SW 1271 (cell line): Measurements from ENCODE around the gene APBA2.
"Not testable (repeated sequence)": the region's sequence is repeated elsewhere in the genome, so short reads cannot be mapped to it uniquely, and the experiment has no call there.

Experiments
- DNase-seq, 2 experiments: peaks; one replicate each; lab custom pipeline; 2025; lab: John Stamatoyannopoulos, UW

The APBA2 gene

DNA sequence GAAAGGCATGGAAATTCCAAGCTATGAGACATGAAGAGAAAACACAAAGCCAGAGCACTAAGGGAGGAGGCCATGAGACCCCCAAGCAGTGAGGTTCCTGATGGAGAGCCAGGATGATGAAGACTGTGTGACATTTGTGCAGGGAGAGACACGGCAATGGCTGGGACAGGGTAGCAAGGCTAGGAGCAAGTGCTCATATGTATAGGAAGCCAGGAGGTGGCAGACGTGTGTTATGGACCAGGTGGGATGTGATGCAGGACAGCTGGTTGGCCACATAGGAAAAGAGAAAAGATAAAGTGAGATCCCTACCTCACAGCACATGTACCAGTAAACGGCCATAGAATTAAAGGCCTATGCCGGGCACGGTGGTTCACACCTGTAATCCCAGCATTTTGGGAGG, 112.7 kb downstream of the APBA2 start:
- DNase-seq, result no peak

DNA sequence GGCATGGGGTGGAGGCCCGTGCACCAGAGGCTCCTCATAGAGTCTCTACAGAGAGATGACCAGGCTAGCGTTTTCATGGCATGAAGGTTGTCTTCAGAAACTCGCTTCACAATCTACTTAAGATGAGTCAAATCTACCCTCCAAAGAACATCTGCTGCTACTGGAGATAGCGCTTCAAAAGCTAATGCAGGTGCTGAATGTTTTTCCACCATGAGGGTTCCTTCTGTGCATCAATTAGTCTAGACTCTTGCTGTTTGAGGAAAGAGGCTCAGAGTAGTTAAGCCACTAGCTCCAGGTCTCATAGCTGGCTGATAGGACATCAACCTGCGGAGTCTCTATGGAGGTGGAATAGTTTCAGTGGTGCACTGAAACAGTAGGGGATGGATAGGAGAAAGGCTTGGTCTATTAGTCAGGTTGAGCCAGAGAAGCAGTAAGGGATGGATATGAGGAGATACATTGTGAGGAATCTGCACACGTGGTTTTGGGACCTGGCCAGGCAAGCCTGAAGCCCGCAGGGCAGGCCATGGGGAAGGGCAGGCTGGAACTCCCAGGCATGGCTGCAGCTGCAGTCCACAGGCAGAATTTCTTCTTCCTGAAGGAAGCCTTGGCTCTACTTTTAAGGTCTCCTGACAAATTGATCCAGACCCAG, 117.5 kb downstream of the APBA2 start:
- DNase-seq, result no peak

DNA sequence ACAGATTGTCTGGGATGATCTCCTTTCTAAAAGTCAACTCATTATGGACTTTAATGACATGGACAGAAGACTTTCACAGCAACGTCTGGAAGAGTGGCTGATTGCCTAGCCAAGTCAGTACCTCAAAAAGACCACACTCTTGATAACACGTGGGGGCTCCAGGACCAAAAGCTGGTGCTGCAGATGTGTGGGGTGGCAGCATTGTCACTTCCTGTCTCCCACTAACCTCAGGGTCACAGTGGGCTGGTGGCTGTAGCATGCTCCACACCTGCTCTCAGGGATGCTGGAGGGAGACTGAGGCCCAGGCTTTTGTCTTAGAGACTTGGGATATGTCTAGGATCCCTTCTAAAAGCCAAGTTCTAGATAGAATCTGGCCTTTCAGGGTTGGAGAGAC, 118.1 kb downstream of the APBA2 start:
- DNase-seq, result no peak

DNA sequence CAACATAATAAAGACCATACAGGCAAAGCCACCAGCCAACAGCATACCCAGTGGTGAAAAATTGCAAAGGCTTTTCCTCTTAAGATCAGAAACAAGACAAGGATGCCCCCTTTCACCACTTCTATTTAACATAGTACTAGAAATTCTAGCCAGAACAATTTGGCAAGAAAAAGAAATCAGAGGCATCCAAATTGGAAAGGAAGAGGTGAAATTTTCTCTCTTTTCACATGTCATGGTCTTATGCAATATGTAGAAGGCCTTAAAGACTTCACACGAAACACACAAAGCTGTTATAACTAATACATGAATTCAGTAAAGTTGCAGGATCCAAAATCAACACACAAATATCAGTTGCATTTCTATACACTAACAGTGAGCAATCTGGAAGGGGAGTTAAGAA, 120.2 kb downstream of the APBA2 start:
- no peak for DNase-seq

DNA sequence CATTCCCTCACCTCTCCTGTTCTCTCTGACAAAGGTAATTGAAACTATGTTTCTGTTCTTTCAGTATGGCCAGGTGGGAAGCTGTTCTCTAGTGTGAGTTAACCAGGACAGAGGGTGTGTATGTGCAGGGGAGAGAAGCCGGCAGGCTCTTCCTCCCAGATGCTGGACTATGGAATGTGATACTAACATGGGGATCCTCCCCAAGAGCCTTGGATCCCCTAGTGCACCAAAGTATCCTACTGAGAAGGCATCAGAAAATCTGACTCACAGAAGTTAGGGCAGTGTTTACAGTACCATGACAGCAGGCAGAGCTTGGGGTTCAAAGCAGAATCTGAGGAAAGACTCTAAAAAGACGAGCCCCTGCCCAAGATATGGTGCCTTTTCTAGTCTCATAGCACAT, 123.1 kb downstream of the APBA2 start:
- no peak for DNase-seq

DNA sequence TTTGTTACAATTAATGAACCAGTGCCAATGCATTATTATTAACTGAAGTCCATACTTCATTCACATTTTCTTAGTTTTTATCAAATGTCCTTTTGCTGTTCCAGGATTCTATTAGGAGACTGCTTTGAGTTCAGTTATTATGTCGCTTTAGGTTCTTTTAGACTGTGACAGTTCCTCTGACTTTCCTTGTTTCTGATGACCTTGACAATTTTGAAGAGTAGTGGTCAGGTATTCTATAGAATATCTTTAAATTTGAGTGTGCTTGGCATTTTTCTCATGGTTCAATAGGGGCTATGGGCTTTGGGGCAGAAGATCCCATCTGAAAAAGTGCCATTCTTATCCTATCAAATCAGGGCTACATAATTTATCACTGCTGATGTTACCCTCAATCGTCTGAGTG, 126.3 kb downstream of the APBA2 start:
- DNase-seq, result no peak

DNA sequence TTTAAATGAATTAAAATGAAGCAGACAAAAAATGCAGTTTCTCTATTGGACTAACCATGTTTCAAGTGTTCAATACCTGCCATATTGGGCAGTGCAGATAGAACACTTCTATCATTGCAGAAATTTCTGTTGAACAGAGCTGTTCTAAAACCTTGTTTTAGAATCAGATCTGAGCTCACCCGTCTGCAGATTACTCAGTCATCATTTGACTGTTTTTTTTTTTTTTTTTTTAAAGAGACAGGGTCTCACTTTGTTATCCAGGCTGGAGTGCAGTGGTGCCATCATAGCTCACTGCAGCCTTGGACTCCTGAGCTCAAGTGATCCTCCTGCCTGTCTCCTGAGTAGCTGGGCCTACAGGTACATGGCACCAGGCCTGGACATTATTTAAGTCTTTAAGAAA, 128.7 kb downstream of the APBA2 start:
- no peak for DNase-seq

DNA sequence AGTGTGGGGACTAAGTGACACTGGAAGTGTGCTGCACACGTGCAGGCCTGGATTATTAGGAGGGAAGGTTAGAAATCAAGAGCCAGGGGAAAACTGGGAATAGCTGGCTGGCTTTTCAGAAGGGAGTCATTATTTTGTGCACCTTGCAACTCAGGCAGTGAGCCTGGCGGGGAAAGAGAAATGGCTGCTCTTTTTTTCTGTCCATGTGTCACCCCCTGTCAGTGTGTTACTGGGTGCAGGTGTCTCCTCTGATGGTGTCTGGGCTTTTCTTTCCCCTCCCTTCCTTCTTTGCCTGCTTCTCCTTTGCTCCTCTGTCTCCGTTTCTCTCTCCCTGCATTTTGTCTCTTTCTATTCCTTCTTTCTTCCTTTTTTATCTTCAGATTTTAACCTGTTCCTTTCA, 130.7 kb downstream of the APBA2 start:
- DNase-seq, result no peak

DNA sequence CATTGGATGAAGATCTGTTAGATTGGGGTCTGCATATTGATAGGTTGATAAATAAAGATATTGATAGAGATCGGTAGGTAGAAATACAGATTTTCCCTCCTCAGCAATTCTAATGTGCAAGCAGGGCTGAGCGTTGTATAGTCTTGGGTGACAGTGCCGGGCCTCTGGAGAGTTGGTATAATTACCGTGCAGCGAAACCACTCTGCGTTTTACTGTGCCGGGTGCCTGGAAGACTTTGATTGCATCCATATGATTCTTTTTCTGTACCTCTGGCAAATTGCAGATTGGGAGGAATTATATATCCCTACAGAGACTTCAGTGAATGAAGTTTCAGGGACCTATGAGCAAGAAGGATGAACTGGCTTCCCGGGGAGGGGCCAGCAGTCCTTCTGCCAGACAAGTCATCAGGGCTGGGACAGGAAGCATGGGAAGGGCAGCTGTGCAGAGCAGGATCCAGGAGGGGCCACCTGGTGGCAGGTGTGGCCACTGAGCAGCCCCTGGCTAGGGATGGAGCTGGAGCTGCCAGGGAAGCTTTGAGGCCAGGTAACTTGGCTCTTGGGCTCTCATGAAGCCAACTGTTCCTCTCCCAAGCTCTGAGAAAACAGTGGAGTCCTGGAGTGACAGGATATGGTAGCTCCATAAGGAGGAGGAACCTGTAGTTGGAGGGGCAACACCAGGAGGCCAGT, 132.5 kb downstream of the APBA2 start:
- no peak for DNase-seq

DNA sequence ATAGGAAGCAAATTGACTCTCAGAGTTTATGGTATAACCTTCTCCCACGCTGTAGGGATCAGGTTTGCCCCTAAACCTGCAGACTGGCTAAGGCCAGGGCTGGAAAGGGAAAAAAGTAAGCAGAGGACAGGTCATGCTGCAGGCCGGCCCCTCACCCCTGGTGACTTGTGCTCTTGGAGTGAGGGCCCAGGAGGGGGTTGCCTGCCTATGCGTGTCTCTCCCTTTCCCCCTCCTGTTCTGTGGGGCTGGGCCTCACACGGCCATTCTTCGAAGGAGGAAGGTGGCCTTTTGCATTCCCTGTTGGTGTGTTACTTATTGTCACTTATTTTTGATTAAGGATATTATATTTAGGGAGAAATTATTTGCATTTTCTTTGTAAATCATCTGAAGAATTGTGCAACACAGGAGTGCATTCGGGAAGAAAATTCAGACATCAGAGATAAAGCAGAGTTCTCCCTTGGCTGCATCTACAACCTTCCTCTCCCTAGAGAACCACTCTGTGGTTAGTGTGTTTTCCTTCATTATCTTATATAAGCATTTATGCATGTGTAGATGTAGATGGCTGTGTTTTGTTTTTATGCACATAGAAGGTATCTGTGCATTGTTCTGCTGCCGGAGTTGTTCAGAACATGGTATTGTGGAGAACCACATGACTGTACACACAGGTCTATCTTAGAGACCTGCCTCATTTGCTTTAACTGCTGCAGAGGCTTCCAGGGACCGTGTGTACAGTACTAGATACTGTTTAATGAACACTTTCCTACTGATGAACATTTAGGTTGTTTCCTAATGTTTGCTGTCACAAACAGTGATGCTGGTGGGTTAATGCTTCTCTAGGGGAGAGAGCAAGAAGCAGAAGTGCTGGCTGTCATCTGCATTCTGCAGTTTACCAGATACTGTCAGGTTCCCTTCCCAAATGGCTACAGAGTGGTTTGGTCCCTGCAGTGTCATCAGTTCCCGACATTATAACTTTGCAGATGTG, 133.5 kb downstream of the APBA2 start:
- no peak for DNase-seq

DNA sequence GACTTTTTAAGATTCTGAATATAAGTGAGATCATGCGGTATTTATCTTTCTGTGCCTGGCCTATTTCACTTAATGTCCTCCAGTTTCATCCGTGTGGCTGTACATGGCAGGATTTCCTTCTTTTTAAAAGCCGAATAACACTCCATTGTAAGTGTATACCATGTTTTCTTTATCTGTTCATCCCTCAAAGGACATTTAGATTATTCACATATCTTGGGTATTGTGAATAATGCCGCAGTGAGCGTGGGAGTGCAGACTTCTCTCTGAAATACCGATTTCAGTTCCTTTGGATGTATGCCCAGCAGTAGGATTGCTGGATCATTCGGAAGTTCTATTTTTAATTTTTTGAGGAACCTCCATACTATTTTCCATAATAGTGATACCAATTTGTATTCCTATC, 136.1 kb downstream of the APBA2 start:
- DNase-seq, result no peak

DNA sequence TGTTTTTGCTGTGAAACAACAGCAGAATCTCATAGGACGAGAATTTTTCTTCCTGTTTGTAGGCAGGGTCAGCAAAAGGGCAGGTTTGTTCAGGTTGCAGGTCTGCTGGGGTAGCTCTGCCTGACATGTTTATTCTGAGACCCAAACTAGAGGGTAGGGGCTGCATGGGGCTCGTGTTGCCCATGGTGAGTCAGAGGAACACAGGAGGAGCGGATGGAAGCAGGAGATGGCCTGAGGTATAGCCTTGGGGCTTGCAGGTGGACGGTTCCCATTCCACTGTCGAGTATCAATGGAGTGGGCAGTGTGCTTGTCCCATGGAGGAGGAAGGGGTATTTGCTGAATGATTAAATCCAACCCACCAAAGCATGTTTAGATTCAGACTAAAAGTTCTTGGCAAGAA, 138.9 kb downstream of the APBA2 start:
- no peak for DNase-seq

DNA sequence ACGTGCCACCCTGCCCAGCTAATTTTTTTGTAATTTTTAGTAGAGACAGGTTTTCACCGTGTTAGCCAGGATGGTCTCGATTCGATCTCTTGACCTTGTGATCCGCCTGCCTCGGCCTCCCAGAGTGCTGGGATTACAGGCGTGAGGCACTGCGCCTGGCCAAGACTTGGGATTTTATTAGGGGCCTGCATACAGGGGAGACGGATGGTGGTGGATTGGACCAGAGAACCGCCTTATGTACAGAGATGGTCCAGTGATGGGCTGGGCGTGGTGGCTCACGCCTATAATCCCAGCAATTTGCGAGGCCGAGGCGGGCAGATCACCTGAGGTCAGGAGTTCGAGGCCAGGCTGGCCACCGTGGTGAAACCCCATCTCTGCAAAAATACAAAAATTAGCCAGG, 139.6 kb downstream of the APBA2 start:
- not testable (repeated sequence) for DNase-seq

DNA sequence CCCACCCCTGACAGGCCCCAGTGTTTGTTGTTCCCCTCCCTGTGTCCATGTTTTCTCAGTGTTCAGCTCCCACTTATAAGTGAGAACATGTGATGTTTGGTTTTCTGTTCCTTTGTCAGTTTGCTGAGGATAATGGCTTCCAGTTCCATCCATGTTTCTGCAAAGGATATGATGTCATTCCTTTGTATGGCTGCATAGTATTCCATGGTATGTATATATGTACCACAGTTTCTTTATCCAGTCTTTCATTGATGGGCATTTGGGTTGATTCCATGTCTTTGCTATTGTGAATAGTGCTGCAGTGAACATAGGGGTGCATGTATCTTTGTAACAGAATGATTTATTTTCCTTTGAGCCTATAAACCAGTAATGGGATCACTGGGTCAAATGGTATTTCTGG, 142.4 kb downstream of the APBA2 start:
- DNase-seq, result not testable (repeated sequence)

DNA sequence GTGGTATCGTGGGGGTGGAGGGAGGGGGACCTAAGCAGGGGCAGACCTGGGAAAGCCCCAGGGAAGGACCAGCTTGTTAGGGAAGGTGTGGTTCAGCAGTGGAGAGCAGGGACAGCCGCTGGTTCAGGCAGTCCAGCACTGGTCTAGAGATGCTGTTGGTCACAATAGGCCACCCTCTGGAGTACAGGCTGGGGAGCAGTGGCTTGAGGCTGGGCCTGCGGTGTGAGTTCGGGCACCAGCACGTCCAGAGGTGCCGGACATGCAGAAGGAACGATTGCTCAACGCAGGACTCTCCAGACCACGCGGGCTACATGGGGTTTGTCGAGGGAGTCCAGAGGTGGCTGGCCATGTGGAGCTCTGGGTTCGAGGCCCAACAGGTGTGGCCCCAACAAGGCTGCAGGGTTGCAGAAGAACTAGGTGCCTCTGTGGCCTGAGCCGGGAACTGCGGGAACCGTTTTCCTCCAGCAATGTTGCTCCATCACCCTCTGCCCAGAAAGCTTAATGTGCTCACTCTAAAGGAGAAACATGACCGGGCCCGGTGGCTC, 143.9 kb downstream of the APBA2 start:
- no peak for DNase-seq

DNA sequence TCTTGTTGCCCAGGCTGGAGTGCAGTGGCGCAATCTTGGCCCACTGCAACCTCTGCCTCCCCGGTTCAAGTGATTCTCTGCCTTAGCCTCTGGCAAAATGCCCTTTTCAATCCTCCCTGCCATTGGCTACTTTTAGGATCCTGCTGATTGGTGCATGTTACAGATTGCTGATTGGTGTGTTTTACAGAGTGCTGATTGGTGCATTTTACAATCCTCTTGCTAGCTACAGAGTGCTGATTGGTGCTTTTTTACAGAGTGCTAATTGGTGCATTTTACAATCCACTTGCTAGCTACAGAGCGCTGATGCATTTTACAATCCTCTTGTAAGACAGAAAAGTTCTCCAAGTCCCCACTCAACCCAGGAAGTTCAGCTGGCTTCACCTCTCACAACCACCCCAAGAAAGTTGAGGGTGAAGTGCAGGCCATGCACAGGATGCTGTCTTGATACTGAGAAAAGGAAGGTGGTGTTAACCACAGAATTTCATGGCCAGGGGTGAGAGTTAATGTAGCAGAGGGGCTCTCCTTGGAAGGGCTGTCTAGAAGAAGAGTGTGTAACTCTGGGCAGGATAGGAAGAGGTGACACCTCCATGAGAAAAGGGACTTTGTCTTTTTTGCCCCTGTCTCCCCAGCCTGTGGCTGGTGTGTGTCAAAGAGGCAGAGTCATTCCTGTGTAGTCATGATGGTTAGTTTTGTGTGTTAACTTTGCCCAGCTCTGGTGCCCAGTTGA, 145.9 kb downstream of the APBA2 start:
- DNase-seq, result no peak

DNA sequence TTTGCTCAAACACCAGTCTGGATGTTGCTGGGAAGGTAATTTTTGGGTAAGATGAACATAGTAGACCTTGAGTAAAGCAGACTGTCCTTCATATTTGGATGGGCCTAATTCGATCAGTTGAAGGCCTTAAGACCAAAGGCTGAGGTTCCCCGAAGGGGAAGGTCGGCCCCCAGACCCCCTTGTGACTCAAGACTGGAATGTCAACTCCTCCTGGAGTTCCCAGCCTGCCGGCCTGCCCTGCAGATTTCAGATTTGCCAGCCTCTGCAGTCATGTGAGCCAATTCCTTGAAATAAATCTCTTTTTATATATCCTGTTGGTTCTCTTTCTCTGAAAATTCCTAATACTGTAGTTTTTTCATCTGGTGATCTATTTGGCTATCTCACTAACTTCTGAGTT, 146.5 kb downstream of the APBA2 start:
- no peak for DNase-seq

DNA sequence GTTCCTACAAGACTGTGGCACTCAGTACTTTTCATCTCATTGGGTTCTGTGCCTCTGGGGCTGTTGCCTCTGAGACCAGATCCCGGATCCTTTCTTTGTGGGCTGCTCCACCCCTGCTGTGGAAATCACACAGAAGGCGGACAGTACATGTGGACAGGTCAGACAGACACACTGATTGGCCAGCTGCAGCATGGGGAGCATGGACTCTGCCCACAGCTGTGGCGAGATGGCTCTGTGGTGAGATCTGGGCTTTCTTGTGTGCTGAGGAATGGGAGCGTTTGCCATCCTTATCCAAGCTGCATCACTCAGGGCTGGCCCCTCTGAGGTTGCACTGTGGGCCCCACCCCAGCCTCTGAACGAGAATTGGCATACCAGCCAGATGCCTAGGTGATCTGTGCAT, 147.0 kb downstream of the APBA2 start:
- no peak for DNase-seq

DNA sequence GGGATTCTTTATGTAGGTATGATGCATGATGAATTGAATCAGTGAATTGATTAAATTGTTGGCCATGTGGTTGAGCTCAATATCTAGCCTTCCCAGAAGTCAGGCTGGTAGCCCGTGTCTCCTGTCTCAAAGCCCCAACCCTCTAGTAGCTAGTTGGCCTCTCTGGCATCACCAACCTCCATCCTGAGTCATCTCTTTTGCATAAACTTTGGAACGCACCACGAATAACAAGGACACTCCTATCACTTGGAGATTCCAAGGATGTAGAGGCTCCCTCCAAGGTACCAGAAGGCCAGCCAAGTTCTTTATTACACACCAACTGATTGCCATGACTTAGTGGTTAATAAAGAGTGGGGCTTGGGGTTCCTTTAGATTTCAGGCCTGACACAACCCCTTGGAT, 148.4 kb downstream of the APBA2 start:
- DNase-seq, result no peak

DNA sequence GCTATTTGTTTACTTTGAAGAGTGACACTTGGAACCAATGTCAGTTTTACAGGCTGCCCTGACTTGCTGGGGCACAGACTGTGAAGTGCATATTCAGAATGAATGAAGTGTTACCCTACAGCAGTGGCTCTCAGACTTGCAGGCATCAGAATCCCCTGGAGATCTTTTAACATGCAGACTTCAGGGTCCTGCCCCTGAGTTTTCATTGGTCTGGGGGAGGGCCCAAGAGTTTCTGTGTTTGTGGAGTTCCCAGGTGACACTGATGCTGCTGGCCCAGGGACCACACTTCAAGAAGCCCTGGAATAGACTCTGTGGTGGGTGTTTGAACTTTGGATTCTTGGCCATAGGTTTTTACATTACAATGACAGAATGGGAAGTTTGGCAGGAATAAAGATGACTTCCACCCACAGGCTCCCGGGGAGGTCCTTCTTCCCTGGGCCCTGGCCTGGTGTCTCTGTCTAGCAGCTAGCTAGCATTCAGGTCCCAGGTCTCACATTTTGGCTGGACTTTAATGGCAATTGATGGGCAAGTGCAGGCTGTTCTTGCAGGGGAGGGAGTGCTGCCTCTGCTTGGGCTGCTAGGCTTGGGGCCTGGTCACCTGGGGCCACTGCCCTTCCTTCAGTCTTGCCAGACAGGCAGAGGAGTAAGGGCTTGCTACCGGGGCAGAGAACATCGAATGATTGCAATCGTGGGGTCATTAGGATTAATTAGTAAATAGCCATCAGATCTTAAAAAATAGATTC, 149.0 kb downstream of the APBA2 start:
- no peak for DNase-seq
